CD1c-positive myeloid dendritic cell (primary cell): ENCODE results near the gene ABR.
"Not testable (repeated sequence)": the region's sequence is repeated elsewhere in the genome, so short reads cannot be mapped to it uniquely, and the experiment has no call there.

Experiments used
- DNase-seq: peaks from one replicate; pipeline ENCODE4 v3.0.0-alpha.2; 2016; ENCODE audit errors: extremely low spot score

ABR gene

DNA sequence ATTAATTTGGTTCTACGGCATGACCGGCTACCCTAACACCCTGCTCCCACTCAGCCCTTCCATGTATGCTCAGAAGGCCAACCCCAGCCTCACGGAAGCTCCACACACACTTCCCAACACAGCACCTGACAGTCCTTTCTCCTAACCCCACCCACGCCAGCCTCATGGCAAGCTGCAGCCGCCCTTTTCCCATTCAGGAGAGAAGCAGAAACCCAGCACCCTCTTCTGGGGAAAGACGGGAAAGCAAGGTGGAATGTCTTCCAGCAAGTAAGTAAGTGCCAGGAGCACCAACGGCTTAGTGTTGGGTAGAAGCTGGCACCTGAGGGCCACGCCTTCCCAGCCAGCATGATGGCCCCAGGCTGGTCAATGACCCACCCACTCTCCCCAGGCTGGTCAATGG is 32.1 kb downstream of the ABR start:
- no peak for DNase-seq

DNA sequence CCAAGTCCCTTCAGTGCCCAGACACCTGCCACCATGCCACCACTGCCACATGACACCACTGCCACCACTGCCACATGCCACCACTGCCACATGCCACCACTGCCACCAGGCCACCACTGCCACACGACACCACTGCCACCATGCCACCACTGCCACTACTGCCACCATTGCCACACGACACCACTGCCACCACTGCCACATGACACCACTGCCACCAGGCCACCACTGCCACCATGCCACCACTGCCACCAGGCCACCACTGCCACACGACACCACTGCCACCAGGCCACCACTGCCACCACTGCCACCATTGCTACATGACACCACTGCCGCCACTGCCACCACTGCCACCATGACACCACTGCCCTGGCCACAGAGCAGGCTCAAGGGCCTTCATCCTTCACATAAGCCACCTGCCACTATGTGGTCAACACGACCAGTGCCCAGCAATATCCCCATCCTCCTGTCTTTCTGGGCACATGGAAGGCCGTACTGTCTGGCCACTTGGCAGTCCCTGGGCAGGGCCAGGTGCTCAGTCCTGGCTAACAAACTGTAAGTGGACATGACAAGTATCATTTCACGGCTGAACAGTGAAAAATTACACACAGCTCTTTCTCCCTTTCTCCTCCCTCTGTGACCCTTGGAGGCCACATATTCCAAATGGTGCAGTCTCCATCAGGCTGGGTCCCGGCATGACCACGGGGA is 33.1 kb downstream of the ABR start:
- DNase-seq = no peak

DNA sequence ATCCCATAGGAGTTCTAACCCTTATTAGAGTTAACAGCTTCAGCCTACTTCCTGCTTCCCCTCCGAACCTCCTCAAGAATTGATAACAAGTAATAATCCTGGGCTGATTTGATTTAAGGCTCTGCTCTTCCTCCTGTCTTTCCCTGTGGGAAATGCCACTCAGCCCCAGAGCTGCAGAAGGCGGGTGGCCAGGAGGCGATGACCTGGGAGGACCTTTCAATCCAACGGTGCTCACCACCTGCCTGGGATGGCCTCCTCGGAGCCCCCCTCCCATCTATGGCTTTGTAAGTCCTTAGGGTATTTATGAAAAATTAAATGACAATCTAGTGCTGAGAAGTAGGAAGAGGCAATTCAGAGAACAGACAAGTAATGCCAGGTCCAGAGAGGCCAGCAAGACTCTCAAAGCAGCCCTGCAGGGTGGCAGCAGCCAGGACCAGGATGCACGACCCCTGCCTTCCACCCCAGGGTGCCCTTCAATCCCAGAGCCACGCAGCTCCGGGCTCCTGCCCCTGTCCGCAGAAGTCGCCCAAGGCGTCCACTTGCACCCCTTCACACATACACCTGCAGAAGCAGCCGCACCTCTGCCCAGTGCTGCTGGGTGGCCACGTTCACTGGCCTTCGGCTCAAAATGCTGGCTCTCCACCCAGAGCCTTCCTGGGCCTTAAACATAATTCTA is 34.3 kb downstream of the ABR start:
- DNase-seq = no peak

GRCh38 chr17:1144162-1144561 is 35.6 kb downstream of the ABR start:
- no peak for DNase-seq

DNA sequence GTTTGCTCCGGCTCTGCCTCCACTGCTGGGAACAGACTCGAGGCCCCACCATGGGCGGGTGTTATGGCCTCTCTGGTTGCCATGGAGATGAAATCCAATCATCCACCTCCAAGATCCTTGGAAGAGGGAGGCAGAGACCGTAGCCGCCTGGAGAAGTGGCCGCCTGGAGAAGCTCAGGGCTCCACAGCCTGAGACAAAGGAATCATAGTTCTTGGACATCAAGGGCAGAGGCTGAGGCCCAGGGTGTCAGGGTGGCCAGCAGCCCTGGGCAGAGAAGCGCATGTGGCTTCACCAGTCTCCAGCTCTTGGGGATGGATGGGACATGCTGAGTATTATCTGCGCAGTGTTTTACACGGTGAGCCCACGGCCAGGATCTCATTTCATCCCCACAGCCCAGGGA is 36.2 kb downstream of the ABR start:
- no peak for DNase-seq

DNA sequence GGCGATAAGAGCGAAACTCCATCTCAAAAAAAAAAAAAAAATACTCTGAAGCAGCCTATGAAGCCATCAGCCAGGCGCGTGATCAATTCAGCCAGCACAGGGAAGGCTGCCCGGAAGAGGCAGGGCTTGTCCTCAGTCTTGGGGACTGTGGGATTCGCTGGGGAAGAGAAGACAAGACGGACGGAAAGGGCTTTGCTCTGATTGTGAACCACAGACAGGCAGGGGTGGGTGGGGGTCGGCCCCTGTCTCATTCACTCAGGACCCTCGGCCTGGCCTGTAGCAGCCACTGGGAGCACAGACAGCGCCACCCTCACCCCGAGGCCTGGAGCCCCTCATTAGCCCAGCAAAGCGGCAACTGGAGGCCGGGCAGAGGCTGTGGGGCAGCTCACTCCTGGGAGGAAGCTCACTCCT is 37.2 kb downstream of the ABR start:
- DNase-seq = no peak

DNA sequence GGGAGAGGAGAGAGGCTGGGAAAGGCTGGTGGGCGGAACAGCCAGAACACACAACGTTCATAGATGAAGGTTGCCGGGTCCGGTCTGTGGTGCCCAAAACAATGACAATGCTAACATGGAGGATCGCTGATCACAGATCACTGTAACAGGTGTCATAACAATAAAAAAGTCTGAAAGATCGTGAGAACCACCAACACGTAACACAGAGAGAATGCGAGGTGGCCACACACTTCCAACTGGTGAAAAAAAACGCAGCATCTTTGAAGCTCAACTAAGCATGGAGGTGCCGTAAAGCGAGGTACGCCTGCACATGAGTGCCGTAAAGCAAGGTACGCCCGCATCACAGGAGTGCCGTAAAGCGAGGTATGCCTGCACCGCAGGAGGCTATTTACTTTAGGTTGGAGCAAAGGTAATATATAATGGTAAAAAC is 42.3 kb downstream of the ABR start:
- DNase-seq = peak; percentile 20

DNA sequence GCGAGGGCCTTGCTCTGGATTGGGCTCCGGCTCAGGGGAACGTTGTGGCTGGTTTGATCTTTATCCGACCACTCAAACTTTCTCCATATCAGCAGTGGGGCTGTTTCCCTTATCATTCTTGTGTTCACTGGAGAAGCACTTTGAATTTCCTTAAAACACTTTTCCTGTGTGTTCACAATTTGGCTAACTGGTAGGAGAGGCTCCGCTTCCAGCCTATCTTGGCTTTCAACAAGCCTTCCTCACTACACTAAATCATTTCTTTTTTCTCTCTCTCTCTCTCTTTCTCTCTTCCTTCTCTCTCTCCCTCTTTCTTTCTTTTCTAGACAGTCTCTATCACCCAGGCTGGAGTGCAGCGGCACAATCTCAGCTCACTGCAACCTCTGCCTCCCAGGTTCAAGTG is 43.0 kb downstream of the ABR start:
- no peak for DNase-seq

DNA sequence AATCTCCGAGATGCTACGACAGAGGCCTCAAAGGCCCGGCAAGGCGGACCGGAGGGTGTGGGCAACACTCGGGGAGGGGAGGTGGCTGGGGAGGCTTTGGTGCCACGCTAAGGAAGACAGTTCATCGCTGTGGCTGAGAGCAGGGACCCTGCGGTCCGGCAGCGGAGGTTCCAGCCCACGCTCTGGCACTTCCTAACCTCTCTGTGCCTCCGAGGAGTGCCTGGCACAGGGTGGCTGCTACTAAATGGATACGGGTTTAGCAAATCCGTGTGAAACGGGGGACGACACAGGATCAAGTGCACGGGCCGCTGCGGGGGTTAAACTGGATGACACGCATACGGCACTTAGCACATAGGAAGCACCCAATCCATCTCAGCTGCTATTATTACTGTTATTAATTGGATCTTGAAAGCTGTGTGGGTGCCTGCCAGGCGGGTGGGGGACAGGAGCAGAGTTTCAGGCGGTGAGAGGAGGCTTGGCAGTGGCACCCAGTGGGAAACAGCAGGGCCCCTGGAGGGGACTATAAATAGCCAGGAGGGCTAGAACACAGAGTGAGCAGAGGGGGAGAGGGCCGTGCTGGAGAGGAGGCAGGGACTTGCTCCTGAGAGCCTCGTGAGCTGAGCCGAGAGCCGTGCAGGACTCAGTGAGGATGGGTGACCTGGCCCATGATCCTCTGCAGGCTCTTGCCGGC is 45.0 kb downstream of the ABR start:
- DNase-seq = no peak

DNA sequence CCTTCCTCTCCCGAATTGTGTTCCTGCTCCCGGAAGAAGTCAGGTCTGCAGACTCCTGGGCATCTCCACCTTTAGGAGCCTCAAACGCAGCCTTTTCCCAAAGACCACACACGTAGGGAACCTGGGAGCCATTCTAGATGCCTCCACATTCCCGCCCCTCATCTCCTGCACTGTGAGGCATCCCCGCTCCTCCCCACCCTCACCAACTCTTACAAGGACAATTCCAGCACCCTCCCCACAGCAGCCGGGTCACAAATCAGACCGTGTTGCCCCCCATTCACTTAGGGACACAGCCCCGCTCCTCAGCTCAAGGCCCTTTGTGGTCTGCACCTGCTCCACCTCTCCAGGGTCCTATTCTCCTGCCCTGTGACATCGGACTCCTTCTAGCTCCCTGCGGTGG is 49.6 kb downstream of the ABR start:
- no peak for DNase-seq

GRCh38 chr17:1128463-1128862 is 51.3 kb downstream of the ABR start:
- not testable (repeated sequence) for DNase-seq

DNA sequence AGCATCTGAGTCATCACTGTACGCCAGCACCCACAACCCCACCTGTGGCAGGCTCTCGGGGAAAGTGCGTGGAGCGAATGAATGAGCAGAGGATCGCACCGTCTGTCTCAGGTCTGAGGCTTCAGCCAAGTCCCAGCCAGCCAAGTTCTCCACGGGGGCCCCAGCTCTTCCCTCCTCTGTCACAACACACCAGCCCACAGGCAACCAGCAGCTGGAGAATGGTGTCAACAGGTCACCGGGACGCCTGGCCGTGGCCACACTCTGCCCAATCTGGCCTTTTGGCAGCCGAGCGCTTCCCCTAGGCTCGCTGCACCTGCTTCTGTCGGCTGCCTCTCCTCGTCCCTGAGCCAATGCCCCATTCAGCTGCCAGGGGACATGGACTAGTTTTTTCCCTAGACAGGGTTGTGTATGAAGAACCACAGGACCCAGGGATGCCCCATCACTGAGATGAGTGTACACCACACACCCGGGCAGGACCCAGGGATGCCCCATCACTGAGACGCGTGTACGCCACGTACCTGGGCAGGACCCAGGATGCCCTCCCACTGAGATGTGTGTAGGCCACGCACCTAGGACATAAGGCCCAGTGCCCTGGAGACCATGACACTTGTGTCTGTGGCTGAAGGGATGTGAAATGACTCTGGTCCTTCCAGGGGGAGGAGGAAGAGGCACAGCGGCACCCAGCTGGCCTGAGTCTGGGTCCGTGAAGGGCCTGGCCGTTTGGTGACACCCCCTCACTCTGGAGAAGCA is 52.8 kb downstream of the ABR start:
- DNase-seq = no peak

GRCh38 chr17:1126250-1126797 is 53.5 kb downstream of the ABR start:
- DNase-seq = no peak

GRCh38 chr17:1125788-1126145 is 54.0 kb downstream of the ABR start:
- DNase-seq = no peak

DNA sequence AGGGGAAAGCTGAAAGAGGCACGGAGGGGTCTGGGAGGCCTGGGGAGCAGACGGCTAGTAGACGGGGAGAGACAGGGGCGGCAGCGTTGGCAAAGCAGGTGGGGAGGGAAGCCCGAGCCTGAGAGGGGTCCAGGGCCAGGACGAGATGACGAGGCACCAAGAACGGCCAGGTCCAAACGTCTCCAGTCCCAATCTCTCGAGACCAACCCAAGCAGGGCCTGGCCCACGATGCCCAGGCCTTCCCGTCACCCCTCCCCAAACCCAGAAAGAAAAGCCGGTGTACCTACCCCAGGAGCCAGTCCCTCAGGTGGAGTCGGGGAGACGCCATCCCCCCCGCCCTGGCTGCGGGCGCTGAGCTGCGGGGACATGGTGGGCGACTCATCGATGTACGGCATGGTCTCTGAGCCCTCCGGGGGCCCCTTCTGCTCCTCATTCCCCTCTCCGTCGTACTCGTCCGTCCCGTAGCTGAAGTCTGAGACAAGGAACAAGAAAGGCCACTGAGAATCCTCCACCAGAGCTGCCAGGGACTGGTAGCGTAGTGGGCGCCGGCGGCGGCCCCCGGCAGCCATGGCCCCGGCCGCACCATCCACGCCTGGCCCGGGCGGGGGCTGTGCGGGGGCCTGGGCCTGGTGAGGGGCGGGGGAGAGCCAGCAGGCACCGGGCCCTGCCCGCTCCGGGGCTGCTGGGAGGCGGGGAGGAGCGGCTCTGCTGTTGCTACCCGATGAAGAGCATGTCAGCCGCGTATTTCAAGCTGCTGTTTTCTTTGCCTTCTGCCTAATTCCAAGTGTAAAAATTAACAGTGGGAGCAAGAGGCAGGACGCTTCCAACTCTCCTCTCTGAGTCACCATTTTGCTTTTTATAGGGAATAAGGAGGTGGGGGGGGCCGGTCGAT is 54.6 kb downstream of the ABR start:
- DNase-seq = no peak

GRCh38 chr17:1123921-1124715 is 55.7 kb downstream of the ABR start:
- no peak for DNase-seq

DNA sequence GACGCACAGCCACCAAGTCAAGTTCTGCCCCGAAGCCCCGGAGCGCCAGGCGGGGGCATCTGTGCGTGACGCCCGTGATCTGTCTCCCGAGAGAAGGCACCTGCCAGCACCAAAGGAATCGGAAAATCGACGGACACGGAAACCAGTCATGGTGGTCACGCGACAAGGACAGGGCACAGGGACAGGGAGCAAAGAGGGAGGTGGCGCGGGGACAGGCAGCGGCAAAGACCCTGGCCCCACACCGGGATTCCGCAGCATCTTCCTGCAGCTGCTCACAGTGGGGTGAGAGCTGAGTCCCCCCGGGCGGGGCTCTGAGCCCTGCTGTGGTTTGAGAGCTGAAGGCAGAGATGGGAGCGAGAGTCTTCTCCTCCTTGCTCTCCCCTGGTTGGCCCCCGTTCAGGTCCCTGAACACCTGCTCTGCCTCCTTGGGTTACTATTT is 56.4 kb downstream of the ABR start:
- DNase-seq = no peak

DNA sequence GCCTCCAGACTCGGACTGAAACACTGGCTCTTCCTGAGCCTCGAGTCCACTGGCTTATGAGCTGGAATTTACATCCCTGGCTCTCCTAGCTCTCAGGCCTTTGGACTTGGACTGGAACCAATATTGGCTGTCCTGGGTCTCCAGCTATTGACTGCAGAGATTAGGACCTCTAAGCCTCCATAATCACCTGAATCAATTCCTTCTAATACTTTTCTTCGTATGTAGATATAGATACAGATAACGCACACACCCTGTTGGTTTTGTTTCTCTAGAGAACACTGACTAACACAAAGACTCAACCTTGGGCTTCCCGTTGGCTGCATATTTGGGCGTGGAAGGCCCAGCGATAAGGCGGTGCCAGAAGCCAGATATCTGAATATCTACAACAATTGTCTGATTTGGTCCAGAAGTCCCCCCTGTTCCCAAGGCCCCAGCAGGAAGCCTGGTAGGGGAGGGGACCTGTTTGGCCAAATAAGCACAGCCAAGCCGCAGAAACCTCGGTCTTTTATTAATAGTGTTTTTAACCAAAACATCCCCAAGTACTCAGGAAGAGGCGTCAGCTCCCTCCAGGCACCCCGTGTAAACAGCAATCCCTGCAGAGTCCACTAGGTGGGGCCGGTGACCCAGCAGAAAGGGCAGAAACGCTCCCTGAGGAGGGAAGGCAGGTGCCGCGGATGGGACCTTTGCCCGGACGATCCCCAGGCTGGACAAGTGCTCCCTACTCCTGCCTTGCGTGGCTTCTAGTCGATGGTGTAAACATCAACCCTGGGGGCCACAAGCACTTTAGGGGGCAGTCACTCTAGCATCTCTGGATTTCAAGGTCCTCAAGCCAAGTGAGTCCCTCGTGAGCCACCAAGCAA is 57.0 kb downstream of the ABR start:
- peak; percentile 72 for DNase-seq

DNA sequence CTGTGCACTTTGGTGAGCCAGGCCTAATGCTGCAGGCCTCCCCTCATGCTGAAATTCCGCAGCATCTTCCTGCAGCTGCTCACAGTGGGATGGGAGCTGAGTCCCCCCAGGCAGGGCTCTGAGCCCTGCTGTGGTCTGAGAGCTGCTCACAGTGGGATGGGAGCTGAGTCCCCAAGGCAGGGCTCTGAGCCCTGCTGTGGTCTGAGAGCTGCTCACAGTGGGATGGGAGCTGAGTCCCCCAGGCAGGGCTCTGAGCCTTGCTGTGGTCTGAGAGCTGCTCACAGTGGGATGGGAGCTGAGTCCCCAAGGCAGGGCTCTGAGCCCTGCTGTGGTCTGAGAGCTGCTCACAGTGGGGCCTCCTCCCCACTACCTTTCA is 58.4 kb downstream of the ABR start:
- not testable (repeated sequence) for DNase-seq
